ENCODE results near the gene KDELR1. TPM values are rescaled to one million over a fixed set of nuclear protein-coding genes. Genes with fewer than 3 reads are reported as not detected.
A peak's percentile ranks its signal among the peaks of the same experiment; 100 is the strongest.
"Not testable (repeated sequence)": the region's sequence is repeated elsewhere in the genome, so short reads cannot be mapped to it uniquely, and the experiment has no call there.

Gene KDELR1
- polyA plus RNA-seq, 3 donors, result 230 to 246 (median 242) TPM

- DNase-seq (ENCODE audit: extremely low read depth in 1 of 11, low read depth in 9 of 11, low spot score in 4 of 11), result no peak
These were observed 4.4 kb downstream of the KDELR1 start for GRCh38 chr19:48386981-48387380.

GRCh38 chr19:48385461-48386087 lies 5.8 kb downstream of the KDELR1 start:
- DNase-seq (ENCODE audit: extremely low read depth in 1 of 11, low read depth in 9 of 11, low spot score in 4 of 11), result no peak

GRCh38 chr19:48382286-48382685 lies 9.1 kb downstream of the KDELR1 start:
- no peak for DNase-seq (ENCODE audit: extremely low read depth in 1 of 11, low read depth in 9 of 11, low spot score in 4 of 11)

DNA sequence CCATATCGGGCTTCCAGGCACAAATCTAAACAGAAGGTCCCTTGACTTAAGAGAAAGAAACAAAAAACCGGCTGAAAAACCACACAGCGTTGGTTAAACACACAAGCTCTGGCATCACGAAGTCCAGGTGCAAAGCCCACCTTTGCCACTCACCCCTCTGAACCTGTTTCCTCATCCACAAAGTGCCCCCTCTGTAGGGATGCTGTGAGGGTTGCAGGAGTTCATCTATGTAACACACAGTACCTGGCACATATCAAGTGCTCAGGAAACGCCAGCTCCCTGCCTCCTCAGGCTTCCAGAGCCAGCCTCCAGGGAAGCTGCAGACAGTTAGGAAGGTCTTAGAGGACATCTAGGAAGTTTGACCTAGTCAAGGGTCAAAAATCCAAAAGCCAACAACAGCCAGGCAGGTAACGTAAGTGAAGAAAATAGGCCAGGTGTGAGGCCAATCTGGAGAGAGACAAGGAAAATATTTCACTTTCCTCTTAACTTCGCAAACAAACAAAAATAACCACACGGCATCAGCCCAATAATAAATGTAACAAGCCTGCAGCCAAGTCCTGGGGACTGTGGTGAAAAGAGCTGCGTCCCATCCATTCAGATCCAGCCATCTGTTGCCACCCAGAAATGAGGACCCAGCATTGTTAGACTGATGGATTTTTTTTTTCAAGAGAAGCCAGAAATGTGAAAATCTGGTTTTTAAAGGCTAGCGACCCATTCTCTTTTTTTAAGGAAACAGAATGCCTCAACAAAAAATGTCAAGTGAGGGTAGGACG lies 10.0 kb downstream of the KDELR1 start:
- no peak for DNase-seq (ENCODE audit: extremely low read depth in 1 of 11, low read depth in 9 of 11, low spot score in 4 of 11)

GRCh38 chr19:48379058-48379457 lies 12.3 kb downstream of the KDELR1 start:
- DNase-seq (ENCODE audit: extremely low read depth in 1 of 11, low read depth in 9 of 11, low spot score in 4 of 11), result no peak

DNA sequence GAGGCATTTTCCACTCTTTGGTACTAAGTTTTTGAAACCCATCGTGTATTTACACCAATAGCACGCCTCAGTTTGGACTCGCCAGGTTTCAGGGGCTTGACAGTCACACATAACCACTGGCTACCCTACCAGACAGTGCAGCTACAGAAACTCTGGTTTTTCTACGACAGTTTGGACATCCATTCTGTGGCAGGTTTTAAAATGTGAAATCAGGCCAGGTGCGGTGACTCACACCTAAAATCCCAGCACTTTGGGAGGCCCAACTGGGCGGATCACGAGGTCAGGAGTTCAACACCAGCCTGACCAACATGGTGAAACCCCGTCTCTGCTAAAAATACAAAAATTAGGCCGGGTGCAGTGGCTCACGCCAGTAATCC lies 13.2 kb downstream of the KDELR1 start:
- no peak for DNase-seq (ENCODE audit: extremely low read depth in 1 of 11, low read depth in 9 of 11, low spot score in 4 of 11)

- DNase-seq (ENCODE audit: extremely low read depth in 1 of 11, low read depth in 9 of 11, low spot score in 4 of 11), result no peak
These were observed 17.8 kb downstream of the KDELR1 start for GRCh38 chr19:48373567-48373966.

- DNase-seq (ENCODE audit: extremely low read depth in 1 of 11, low read depth in 9 of 11, low spot score in 4 of 11), result no peak
These were observed 18.4 kb downstream of the KDELR1 start for GRCh38 chr19:48372904-48373303.

DNA sequence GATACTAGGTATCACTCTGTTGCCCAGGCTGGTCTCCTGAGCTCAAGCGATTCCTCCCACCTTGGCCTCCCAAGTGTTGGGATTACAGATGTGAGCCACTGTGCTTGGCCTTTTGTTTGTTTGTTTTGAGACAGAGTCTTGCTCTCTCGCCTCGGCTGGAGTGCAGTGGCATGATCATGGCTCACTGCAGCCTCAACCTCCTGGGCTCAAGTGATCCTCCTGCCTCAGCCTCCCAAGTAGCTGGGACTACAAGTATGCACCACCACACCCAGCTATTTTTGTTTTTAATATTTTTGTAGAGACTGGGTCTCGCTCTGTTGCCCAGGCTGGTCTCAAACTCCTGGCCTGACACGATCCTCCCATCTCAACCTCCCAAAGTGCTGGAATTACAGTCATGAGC lies 19.6 kb downstream of the KDELR1 start:
- not testable (repeated sequence) for DNase-seq (ENCODE audit: extremely low read depth in 1 of 11, low read depth in 9 of 11, low spot score in 4 of 11)

DNA sequence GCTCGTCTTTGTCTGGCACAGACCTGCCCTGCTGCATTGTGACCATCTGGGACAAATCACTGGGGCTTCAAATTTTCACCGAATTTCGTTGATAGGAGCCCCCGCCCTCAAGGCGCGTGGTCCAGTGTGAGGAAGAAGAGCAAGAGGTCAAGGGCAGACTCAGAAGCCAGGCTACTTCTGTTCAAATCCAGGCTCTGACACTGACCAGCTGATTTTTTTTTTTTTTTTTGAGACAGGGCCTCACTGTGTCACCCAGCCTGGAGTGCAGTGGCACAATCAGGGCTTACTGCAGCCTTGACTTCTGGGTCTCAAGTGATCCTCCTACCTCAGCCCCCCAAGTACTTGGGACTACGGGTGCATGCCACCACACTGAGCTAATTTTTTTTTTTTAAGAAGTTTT lies 20.0 kb downstream of the KDELR1 start:
- DNase-seq (ENCODE audit: extremely low read depth in 1 of 11, low read depth in 9 of 11, low spot score in 4 of 11), result no peak

DNA sequence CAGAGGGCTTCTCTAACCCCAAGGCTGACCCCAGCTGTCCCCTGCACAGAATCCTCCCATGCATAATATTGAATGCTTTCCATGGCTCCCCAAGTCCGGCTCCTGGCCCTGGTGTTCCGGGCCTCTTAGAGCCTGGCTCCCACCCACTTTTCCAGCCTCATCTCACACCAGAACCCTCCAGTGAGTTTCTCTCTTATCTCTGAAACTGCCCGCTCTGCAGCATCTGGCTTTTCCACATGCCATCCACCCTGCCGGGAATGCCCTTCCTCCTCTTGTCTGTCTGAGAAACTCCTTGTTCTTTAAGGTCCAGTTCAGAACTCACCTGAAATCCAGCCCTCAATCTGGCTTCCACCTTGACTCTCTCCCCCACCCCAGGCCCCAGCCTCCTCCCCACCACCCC lies 20.4 kb downstream of the KDELR1 start:
- DNase-seq (ENCODE audit: extremely low read depth in 1 of 11, low read depth in 9 of 11, low spot score in 4 of 11), result no peak

DNA sequence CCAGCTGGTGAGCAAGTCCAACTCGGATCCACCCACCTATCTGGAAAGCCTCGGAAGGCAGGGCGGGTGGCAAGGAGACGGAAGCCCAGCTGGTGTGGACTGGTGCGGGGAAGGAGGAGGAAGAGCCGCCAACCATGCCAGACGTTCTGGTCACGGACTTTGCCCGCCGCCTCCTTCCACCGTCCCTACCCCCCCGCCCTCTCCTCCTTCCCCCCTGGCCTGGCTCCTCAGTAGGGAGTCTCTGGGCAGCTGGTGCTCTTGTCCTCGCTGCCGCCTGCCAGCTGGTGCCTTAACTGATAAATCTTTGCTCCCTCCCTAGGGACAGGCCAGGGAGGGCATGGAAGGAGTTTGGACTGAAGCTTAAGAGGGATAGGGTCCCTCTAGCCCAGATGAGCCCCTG lies 22.4 kb downstream of the KDELR1 start:
- DNase-seq (ENCODE audit: extremely low read depth in 1 of 11, low read depth in 9 of 11, low spot score in 4 of 11), result peak in 2 of 11 donors; percentile 46 to 56

DNA sequence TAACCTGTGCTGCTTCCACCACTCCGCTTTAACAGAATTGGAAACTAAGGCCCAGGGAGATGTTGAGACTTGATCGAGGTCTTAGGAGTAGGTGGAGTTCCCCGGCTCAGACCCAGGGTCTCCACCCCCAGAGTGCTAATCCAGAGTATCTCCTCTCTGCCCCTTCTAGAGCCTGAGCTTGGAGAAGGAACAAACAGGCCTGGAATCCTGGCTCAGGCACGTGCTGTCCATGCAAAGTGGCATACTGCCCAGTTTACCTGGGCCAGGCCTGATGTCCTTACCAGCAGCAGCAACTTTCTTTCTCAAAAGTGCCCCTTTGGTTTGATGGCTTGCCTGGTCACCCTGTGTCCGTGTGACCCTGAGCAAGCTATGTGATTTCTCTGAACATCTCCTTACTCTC lies 23.5 kb downstream of the KDELR1 start:
- no peak for DNase-seq (ENCODE audit: extremely low read depth in 1 of 11, low read depth in 9 of 11, low spot score in 4 of 11)

DNA sequence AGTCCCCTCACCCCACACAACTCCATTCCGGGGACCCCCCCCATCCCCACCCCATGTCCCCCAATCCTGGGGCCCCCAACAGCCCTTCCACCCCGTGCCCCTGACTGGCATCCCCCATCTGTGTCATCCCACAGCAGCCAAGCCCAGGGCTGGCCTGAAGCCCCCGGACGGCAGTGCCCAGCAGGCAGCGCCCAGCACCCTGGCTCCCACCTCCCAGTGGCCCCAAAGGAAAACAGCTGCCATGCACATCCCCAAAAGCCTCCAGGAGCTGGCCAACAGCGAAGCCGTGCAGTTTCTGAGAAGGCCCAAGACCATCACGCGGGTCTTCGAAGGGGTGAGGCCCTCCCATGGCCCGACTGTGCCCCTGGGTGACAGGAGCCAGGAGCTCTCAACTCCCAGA lies 25.7 kb downstream of the KDELR1 start:
- DNase-seq (ENCODE audit: extremely low read depth in 1 of 11, low read depth in 9 of 11, low spot score in 4 of 11), result no peak

GRCh38 chr19:48364598-48365348 lies 26.6 kb downstream of the KDELR1 start:
- DNase-seq (ENCODE audit: extremely low read depth in 1 of 11, low read depth in 9 of 11, low spot score in 4 of 11), result no peak

- peak; percentile 99 to 100 (median 100) for DNase-seq (ENCODE audit: extremely low read depth in 1 of 11, low read depth in 9 of 11, low spot score in 4 of 11)
These were observed 27.3 kb downstream of the KDELR1 start, which contains the start of the genes SYNGR4 and TMEM143 for GRCh38 chr19:48363810-48364597. Gene SYNGR4 (plus strand): TSS chr19:48364367. CDS start chr19:48365843, 1,476 bp downstream. Gene TMEM143 (minus strand): TSS chr19:48363940. CDS start chr19:48363920, 20 bp downstream.

GRCh38 chr19:48363500-48363809 lies 27.9 kb downstream of the KDELR1 start:
- DNase-seq (ENCODE audit: extremely low read depth in 1 of 11, low read depth in 9 of 11, low spot score in 4 of 11), result peak in 1 of 11 donors; percentile 50

- DNase-seq (ENCODE audit: extremely low read depth in 1 of 11, low read depth in 9 of 11, low spot score in 4 of 11), result peak; percentile 78 to 93 (median 90)
These were observed 28.4 kb downstream of the KDELR1 start for GRCh38 chr19:48362716-48363499.

DNA sequence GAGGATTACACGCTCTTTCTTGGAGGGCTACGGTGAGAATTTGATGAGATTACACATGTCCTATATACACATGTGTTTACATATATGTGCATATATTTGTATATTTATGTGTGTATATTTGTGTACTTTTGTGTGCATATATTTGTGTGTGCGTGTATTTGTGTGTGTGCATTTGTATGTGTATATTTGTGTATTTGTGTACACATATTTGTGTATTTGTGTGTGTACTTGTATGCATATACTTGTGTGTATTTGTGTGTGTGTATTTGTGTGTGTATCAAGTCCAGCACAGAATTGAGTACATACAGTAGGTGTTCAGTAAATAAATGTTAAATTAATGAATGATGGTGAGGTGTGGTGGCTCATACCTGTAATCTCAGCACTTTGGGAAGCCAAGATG lies 29.4 kb downstream of the KDELR1 start:
- no peak for DNase-seq (ENCODE audit: extremely low read depth in 1 of 11, low read depth in 9 of 11, low spot score in 4 of 11)
